Measurements from ENCODE around the gene MBLAC1.
A peak's percentile ranks its signal among the peaks of the same experiment; 100 is the strongest.

MBLAC1 gene

GRCh38 chr7:100093054-100093453 lies 33.7 kb upstream of the MBLAC1 start:
- Histone ChIP-seq H2BK12ac (ENCODE audit: low read length in 2 of 2) (no peak overlapping the region), H3K27me3 (ENCODE audit: control insufficient read depth in 1 of 2, insufficient read depth in 1 of 2, low read length in 2 of 2) (no peaks in the 10 kb centered on the region), H2AK5ac (ENCODE audit: low read length, severe bottlenecking) (no peak overlapping the region), H3K4ac (ENCODE audit: low read depth in 1 of 2, low read length in 2 of 2) (no peak overlapping the region), H2BK15ac (ENCODE audit: low read depth, poor library complexity, severe bottlenecking) (no peak overlapping the region), H3K23ac (ENCODE audit: low read length in 2 of 2) (no peak overlapping the region), H3K27ac (ENCODE audit: low read length, poor library complexity, severe bottlenecking) (no peak overlapping the region), H2BK5ac (ENCODE audit: low read depth, low read length, poor library complexity, severe bottlenecking) (no peak overlapping the region), H2BK120ac (ENCODE audit: low read depth, low read length) (no peak overlapping the region), H3K14ac (ENCODE audit: low read length in 2 of 2) (no peak overlapping the region), H3K4me1 (ENCODE audit: control insufficient read depth, insufficient read depth, low read depth, low read length) (peaks cover 8% of the 10 kb centered on the region), H3K4me3 (ENCODE audit: insufficient read depth in 1 of 2, low read depth in 1 of 2, low read length in 2 of 2) (no peak overlapping the region), H3K9me3 (ENCODE audit: control insufficient read depth, low read length) (no peaks in the 10 kb centered on the region), H4K8ac (ENCODE audit: low read length) (no peak overlapping the region), H3K4me2 (ENCODE audit: low read length, poor library complexity, severe bottlenecking) (no peak overlapping the region), H3K9ac (ENCODE audit: low read length) (no peak overlapping the region), H3K18ac (ENCODE audit: low read depth in 1 of 2, low read length in 2 of 2) (no peak overlapping the region), H2AFZ (ENCODE audit: low read depth, low read length) (no peak overlapping the region), H3K36me3 (ENCODE audit: control insufficient read depth in 1 of 2, insufficient read depth in 2 of 2, low read depth in 1 of 2, low read length in 2 of 2) (peaks cover 68 to 76% of the 10 kb centered on the region in 2 experiments), H3K79me1 (replicated peaks; ENCODE audit: low read length, poor library complexity, severe bottlenecking) (peaks cover 33% of the 10 kb centered on the region), H4K91ac (ENCODE audit: low read length) (no peak overlapping the region)
- DNase-seq: no peak
- WGBS: 74% methylated on average over 8 of the region's 8 CpGs

DNA sequence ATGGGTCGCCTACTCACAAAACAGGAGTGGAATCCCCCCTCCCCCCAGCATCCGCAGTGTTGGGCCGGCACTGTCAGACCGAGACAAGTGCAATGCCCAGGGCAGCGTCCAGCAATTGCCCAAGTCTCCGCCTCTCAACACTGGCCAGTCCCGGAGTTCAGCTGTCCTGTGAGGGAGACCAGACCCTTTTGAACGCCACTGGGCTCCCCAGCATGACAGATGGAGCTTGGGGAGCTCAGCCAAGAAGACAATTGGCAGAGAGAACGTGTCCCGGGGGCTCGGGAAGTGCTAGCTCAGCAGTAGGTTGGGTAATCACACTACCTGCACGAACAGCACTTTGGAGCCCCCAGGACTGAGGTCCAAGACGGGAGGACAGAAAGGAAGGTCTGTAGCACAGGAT lies 33.3 kb upstream of the MBLAC1 start:
- H3K14ac ChIP-seq (ENCODE audit: low read length in 2 of 2): no peak overlapping the region
- H3K4me1 ChIP-seq (ENCODE audit: control insufficient read depth, insufficient read depth, low read depth, low read length): peaks cover 4% of the 10 kb centered on the region
- H3K36me3 ChIP-seq (ENCODE audit: control insufficient read depth in 1 of 2, insufficient read depth in 2 of 2, low read depth in 1 of 2, low read length in 2 of 2): peaks cover 72 to 81% of the 10 kb centered on the region in 2 experiments
- H4K91ac ChIP-seq (ENCODE audit: low read length): no peak overlapping the region
- no peak overlapping the region for H3K4me2 ChIP-seq (ENCODE audit: low read length, poor library complexity, severe bottlenecking)
- H3K27me3 ChIP-seq (ENCODE audit: control insufficient read depth in 1 of 2, insufficient read depth in 1 of 2, low read length in 2 of 2): no peaks in the 10 kb centered on the region
- H2BK120ac ChIP-seq (ENCODE audit: low read depth, low read length): no peak overlapping the region
- no peak overlapping the region for H2BK5ac ChIP-seq (ENCODE audit: low read depth, low read length, poor library complexity, severe bottlenecking)
- no peak overlapping the region for H2BK12ac ChIP-seq (ENCODE audit: low read length in 2 of 2)
- DNase-seq: no peak
- H2AFZ ChIP-seq (ENCODE audit: low read depth, low read length): no peak overlapping the region
- H2AK5ac ChIP-seq (ENCODE audit: low read length, severe bottlenecking): no peak overlapping the region
- no peak overlapping the region for H3K4me3 ChIP-seq (ENCODE audit: insufficient read depth in 1 of 2, low read depth in 1 of 2, low read length in 2 of 2)
- H3K23ac ChIP-seq (ENCODE audit: low read length in 2 of 2): peak overlapping the region in 1 of 2 experiments; percentile 18
- no peak overlapping the region for H2BK15ac ChIP-seq (ENCODE audit: low read depth, poor library complexity, severe bottlenecking)
- no peak overlapping the region for H3K18ac ChIP-seq (ENCODE audit: low read depth in 1 of 2, low read length in 2 of 2)
- H3K9me3 ChIP-seq (ENCODE audit: control insufficient read depth, low read length): no peaks in the 10 kb centered on the region
- H3K4ac ChIP-seq (ENCODE audit: low read depth in 1 of 2, low read length in 2 of 2): no peak overlapping the region
- H3K9ac ChIP-seq (ENCODE audit: low read length): peak overlapping the region; percentile 2
- H3K27ac ChIP-seq (ENCODE audit: low read length, poor library complexity, severe bottlenecking): no peak overlapping the region
- 73% methylated on average over 13 of the region's 13 CpGs for WGBS
- no peak overlapping the region for H4K8ac ChIP-seq (ENCODE audit: low read length)
- peaks cover 37% of the 10 kb centered on the region for H3K79me1 ChIP-seq (replicated peaks; ENCODE audit: low read length, poor library complexity, severe bottlenecking)

DNA sequence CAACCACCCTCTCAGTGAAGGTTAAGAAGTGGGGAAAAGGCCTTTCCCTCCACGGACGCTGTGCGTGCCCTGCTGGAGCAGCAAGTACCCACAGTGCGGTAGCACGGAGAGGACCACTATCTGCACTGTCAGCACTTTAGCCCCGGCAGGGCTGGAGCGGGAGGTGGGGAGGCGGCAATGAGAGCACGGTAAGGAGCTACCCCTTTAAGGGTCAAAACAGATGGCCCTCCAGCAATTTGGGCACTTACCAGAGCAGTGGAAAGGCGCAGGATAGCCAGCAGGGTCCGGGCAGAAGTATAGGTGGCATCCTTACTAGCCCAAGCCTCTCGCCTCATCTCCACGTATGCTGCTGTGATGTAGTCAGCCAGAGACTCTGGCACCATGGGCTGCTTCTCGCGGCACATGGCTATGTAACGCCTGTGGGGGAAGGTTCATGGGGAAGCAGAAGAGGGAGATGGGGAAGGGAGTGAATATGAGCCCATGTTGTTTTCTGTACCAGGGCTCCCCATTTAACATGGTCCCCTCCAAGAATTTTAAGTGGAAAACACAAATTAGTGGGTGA lies 32.8 kb upstream of the MBLAC1 start:
- Histone ChIP-seq H3K4me1 (ENCODE audit: control insufficient read depth, insufficient read depth, low read depth, low read length) (peaks cover 6% of the 10 kb centered on the region), H3K9ac (ENCODE audit: low read length) (peak overlapping the region; percentile 2), H2BK120ac (ENCODE audit: low read depth, low read length) (no peak overlapping the region), H3K79me1 (replicated peaks; ENCODE audit: low read length, poor library complexity, severe bottlenecking) (peaks cover 41% of the 10 kb centered on the region), H3K4me2 (ENCODE audit: low read length, poor library complexity, severe bottlenecking) (no peak overlapping the region), H3K9me3 (ENCODE audit: control insufficient read depth, low read length) (no peaks in the 10 kb centered on the region), H3K4ac (ENCODE audit: low read depth in 1 of 2, low read length in 2 of 2) (no peak overlapping the region), H3K27me3 (ENCODE audit: control insufficient read depth in 1 of 2, insufficient read depth in 1 of 2, low read length in 2 of 2) (no peaks in the 10 kb centered on the region), H3K4me3 (ENCODE audit: insufficient read depth in 1 of 2, low read depth in 1 of 2, low read length in 2 of 2) (no peak overlapping the region), H3K27ac (ENCODE audit: low read length, poor library complexity, severe bottlenecking) (no peak overlapping the region), H2AFZ (ENCODE audit: low read depth, low read length) (no peak overlapping the region), H4K91ac (ENCODE audit: low read length) (no peak overlapping the region), H4K8ac (ENCODE audit: low read length) (no peak overlapping the region), H3K36me3 (ENCODE audit: control insufficient read depth in 1 of 2, insufficient read depth in 2 of 2, low read depth in 1 of 2, low read length in 2 of 2) (peaks cover 77 to 86% of the 10 kb centered on the region in 2 experiments), H2BK5ac (ENCODE audit: low read depth, low read length, poor library complexity, severe bottlenecking) (no peak overlapping the region), H3K23ac (ENCODE audit: low read length in 2 of 2) (no peak overlapping the region), H2BK12ac (ENCODE audit: low read length in 2 of 2) (no peak overlapping the region), H3K18ac (ENCODE audit: low read depth in 1 of 2, low read length in 2 of 2) (no peak overlapping the region), H2AK5ac (ENCODE audit: low read length, severe bottlenecking) (no peak overlapping the region), H2BK15ac (ENCODE audit: low read depth, poor library complexity, severe bottlenecking) (no peak overlapping the region), H3K14ac (ENCODE audit: low read length in 2 of 2) (no peak overlapping the region)
- 88% methylated on average over 16 of the region's 16 CpGs for WGBS
- no peak for DNase-seq

DNA sequence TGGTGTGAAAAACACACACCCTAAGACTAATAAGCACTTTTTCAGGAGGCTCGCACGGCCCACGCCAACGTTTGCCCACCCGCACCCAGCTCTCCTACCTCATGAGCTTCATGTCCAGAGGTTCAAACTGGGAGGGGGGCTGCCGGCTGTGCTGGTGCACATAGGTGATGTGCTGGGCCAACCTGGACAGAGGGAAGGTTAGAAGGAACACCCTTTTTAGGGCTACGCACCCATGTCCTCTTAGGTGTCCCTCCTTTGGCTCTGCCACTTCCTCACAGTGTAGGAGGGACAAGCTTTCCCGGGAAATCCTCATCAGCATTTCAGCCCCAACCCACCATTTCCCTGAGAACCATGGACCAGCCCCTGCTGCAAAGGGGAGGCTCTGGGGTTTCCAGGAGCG lies 31.5 kb upstream of the MBLAC1 start:
- no peak for DNase-seq
- H4K91ac ChIP-seq (ENCODE audit: low read length): no peak overlapping the region
- WGBS: 87% methylated on average over 9 of the region's 9 CpGs
- peak overlapping the region; percentile 16 for H4K8ac ChIP-seq (ENCODE audit: low read length)
- H3K27ac ChIP-seq (ENCODE audit: low read length, poor library complexity, severe bottlenecking): no peak overlapping the region
- no peak overlapping the region for H3K9ac ChIP-seq (ENCODE audit: low read length)
- H2AK5ac ChIP-seq (ENCODE audit: low read length, severe bottlenecking): no peak overlapping the region
- peaks cover 12% of the 10 kb centered on the region for H3K4me1 ChIP-seq (ENCODE audit: control insufficient read depth, insufficient read depth, low read depth, low read length)
- H2BK5ac ChIP-seq (ENCODE audit: low read depth, low read length, poor library complexity, severe bottlenecking): no peak overlapping the region
- H3K9me3 ChIP-seq (ENCODE audit: control insufficient read depth, low read length): no peaks in the 10 kb centered on the region
- H3K36me3 ChIP-seq (ENCODE audit: control insufficient read depth in 1 of 2, insufficient read depth in 2 of 2, low read depth in 1 of 2, low read length in 2 of 2): peaks cover 82 to 91% of the 10 kb centered on the region in 2 experiments
- no peak overlapping the region for H3K23ac ChIP-seq (ENCODE audit: low read length in 2 of 2)
- H3K4me2 ChIP-seq (ENCODE audit: low read length, poor library complexity, severe bottlenecking): no peak overlapping the region
- H3K27me3 ChIP-seq (ENCODE audit: control insufficient read depth in 1 of 2, insufficient read depth in 1 of 2, low read length in 2 of 2): no peaks in the 10 kb centered on the region
- no peak overlapping the region for H2BK15ac ChIP-seq (ENCODE audit: low read depth, poor library complexity, severe bottlenecking)
- no peak overlapping the region for H3K4ac ChIP-seq (ENCODE audit: low read depth in 1 of 2, low read length in 2 of 2)
- H2AFZ ChIP-seq (ENCODE audit: low read depth, low read length): no peak overlapping the region
- no peak overlapping the region for H2BK12ac ChIP-seq (ENCODE audit: low read length in 2 of 2)
- H3K14ac ChIP-seq (ENCODE audit: low read length in 2 of 2): peak overlapping the region in 1 of 2 experiments; percentile 32
- H2BK120ac ChIP-seq (ENCODE audit: low read depth, low read length): no peak overlapping the region
- H3K79me1 ChIP-seq (replicated peaks; ENCODE audit: low read length, poor library complexity, severe bottlenecking): peaks cover 39% of the 10 kb centered on the region
- no peak overlapping the region for H3K4me3 ChIP-seq (ENCODE audit: insufficient read depth in 1 of 2, low read depth in 1 of 2, low read length in 2 of 2)
- H3K18ac ChIP-seq (ENCODE audit: low read depth in 1 of 2, low read length in 2 of 2): no peak overlapping the region

All from mesenchymal stem cell (in vitro differentiated cells and primary cell).